OCI-LY3 (cell line): Measurements from ENCODE around the gene SPATA22.

Experiments used
- EZH2phosphoT487 ChIP-seq: fragments of 200-600 bp; shearing (Covaris generic); IDR thresholded peaks from 2 replicates; pipeline ENCODE4 v1.6.1; 2018; ENCODE audit warnings: antibody characterized with exemption, mixed run types, low read depth
- TF ChIP-seq, protein P1 (sequence below): fragments of 200-600, 300-600 bp; sonication (generic); IDR thresholded peaks from 2 replicates; pipeline ENCODE4 v1.5.1; 2014; ENCODE audit warnings: antibody characterized with exemption, low read length, low read depth

DNA sequence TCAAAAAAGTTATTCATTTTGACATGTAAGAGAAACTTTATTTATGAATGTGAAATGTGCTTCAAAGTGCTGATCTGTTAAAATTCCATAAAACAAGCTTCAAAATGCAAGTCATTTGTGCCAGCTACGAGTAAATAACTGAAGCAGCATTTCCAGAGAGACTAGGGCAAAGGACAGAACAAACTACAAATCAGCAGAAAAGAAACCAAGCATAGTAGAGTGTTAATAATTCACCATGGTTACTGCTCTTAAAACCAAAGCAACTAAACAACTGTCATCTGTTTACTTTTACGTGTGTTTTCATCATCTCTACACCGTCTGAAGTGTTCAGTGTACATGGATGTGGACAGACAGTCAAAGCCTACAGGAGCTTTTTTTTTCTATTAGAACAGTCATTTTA lies 2.6 kb upstream of the SPATA22 start:
- TF ChIP-seq EZH2phosphoT487: no peak
- TF ChIP-seq, protein P1, sequence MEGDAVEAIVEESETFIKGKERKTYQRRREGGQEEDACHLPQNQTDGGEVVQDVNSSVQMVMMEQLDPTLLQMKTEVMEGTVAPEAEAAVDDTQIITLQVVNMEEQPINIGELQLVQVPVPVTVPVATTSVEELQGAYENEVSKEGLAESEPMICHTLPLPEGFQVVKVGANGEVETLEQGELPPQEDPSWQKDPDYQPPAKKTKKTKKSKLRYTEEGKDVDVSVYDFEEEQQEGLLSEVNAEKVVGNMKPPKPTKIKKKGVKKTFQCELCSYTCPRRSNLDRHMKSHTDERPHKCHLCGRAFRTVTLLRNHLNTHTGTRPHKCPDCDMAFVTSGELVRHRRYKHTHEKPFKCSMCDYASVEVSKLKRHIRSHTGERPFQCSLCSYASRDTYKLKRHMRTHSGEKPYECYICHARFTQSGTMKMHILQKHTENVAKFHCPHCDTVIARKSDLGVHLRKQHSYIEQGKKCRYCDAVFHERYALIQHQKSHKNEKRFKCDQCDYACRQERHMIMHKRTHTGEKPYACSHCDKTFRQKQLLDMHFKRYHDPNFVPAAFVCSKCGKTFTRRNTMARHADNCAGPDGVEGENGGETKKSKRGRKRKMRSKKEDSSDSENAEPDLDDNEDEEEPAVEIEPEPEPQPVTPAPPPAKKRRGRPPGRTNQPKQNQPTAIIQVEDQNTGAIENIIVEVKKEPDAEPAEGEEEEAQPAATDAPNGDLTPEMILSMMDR: no peak
